Chondrocyte (in vitro differentiated cells): ENCODE data around the gene UMODL1. TPM values are rescaled to one million over a fixed set of nuclear protein-coding genes. Genes with fewer than 3 reads are reported as not detected.

Experiments used
- DNase-seq: peaks from one replicate; pipeline ENCODE4 v3.0.0; 2021; ENCODE audit warnings: mixed read lengths, low spot score
- H3K27ac Mint-ChIP-seq: one replicate; pipeline ENCODE4 v1.8.0; 2021; ENCODE audit warnings: mild to moderate bottlenecking, moderate library complexity, mixed read lengths; ENCODE audit not compliant: unreplicated experiment
- H3K27me3 Mint-ChIP-seq: 2 replicates; pipeline ENCODE4 v1.8.0; 2021; ENCODE audit warnings: low read depth, mixed read lengths
- H3K36me3 Mint-ChIP-seq: 2 replicates; pipeline ENCODE4 v1.8.0; 2021; ENCODE audit warnings: low read depth, mixed read lengths
- H3K4me1 Mint-ChIP-seq: 2 replicates; pipeline ENCODE4 v1.8.0; 2021; ENCODE audit warnings: low read depth, mild to moderate bottlenecking, mixed read lengths
- H3K4me3 Mint-ChIP-seq: one replicate; pipeline ENCODE4 v1.8.0; 2021; ENCODE audit warnings: mild to moderate bottlenecking, moderate library complexity, mixed read lengths; ENCODE audit not compliant: unreplicated experiment
- H3K9me3 Mint-ChIP-seq: 2 replicates; pipeline ENCODE4 v1.8.0; 2021; ENCODE audit warnings: low read depth, mixed read lengths
- CTCF ChIP-seq: fragments of 200-600 bp; sonication (generic); IDR thresholded peaks from 2 replicates; pipeline ENCODE4 v1.5.0; 2021; ENCODE audit warnings: antibody characterized with exemption, mild to moderate bottlenecking, moderate library complexity
- total RNA-seq: library from RNA; stranded (reverse); gene quantifications from 3 replicates; pipeline ENCODE4 v1.2.1, GENCODE V29; 2021

The UMODL1 gene
- total RNA-seq, 1 donor from 2014 or later, result not detected

- peaks cover 23% of the 10 kb centered on the region for H3K4me1 Mint-ChIP-seq
- H3K9me3 Mint-ChIP-seq, result no peaks in the 10 kb centered on the region
These were observed 8.2 kb downstream of the UMODL1 start for GRCh38 chr21:42079008-42079938.

GRCh38 chr21:42079939-42080787 lies 9.0 kb downstream of the UMODL1 start:
- no peaks in the 10 kb centered on the region for H3K9me3 Mint-ChIP-seq
- no peaks in the 10 kb centered on the region for H3K27me3 Mint-ChIP-seq
- no peak overlapping the region for H3K4me3 Mint-ChIP-seq
- peaks cover 23% of the 10 kb centered on the region for H3K4me1 Mint-ChIP-seq
- peak; percentile 67 for DNase-seq
- H3K27ac Mint-ChIP-seq, result peak overlapping the region; percentile 74
- no peaks in the 10 kb centered on the region for H3K36me3 Mint-ChIP-seq
- no peak for TF ChIP-seq CTCF

More at GRCh38 chr21:42079008-42079938, 8.2 kb downstream of the UMODL1 start:
- H3K27me3 Mint-ChIP-seq, result no peaks in the 10 kb centered on the region
- no peak overlapping the region for H3K27ac Mint-ChIP-seq
- DNase-seq, result peak; percentile 75
- H3K36me3 Mint-ChIP-seq, result no peaks in the 10 kb centered on the region
- H3K4me3 Mint-ChIP-seq, result no peak overlapping the region
- no peak for TF ChIP-seq CTCF

- H3K4me3 Mint-ChIP-seq, result no peak overlapping the region
- no peaks in the 10 kb centered on the region for H3K27me3 Mint-ChIP-seq
- no peak for TF ChIP-seq CTCF
- H3K27ac Mint-ChIP-seq, result no peak overlapping the region
- H3K9me3 Mint-ChIP-seq, result no peaks in the 10 kb centered on the region
- DNase-seq, result no peak
- peaks cover 23% of the 10 kb centered on the region for H3K4me1 Mint-ChIP-seq
- H3K36me3 Mint-ChIP-seq, result no peaks in the 10 kb centered on the region
These were observed 9.6 kb downstream of the UMODL1 start for GRCh38 chr21:42080788-42081083.

GRCh38 chr21:42081138-42081537 lies 10.0 kb downstream of the UMODL1 start:
- Mint-ChIP-seq H3K4me3 (no peak overlapping the region), H3K9me3 (no peaks in the 10 kb centered on the region), H3K27me3 (no peaks in the 10 kb centered on the region), H3K27ac (peak overlapping the region; percentile 59), H3K4me1 (peaks cover 23% of the 10 kb centered on the region), H3K36me3 (no peaks in the 10 kb centered on the region)
- no peak for DNase-seq
- TF ChIP-seq CTCF, result no peak

GRCh38 chr21:42081931-42082381 lies 10.8 kb downstream of the UMODL1 start:
- no peaks in the 10 kb centered on the region for H3K36me3 Mint-ChIP-seq
- H3K4me1 Mint-ChIP-seq, result peaks cover 23% of the 10 kb centered on the region
- no peaks in the 10 kb centered on the region for H3K27me3 Mint-ChIP-seq
- H3K27ac Mint-ChIP-seq, result no peak overlapping the region
- H3K9me3 Mint-ChIP-seq, result no peaks in the 10 kb centered on the region
- H3K4me3 Mint-ChIP-seq, result no peak overlapping the region
- no peak for TF ChIP-seq CTCF
- peak; percentile 77 for DNase-seq
